ENCODE measurements around the gene SRRM5.
"Not testable (repeated sequence)": the region's sequence is repeated elsewhere in the genome, so short reads cannot be mapped to it uniquely, and the experiment has no call there.

The SRRM5 gene

GRCh38 chr19:43628646-43629326, 16.9 kb downstream of the SRRM5 start:
- no peak overlapping the region for H3K27ac ChIP-seq
- no peak for TF ChIP-seq CTCF (conservative IDR thresholded peaks at IDR 0.05)

DNA sequence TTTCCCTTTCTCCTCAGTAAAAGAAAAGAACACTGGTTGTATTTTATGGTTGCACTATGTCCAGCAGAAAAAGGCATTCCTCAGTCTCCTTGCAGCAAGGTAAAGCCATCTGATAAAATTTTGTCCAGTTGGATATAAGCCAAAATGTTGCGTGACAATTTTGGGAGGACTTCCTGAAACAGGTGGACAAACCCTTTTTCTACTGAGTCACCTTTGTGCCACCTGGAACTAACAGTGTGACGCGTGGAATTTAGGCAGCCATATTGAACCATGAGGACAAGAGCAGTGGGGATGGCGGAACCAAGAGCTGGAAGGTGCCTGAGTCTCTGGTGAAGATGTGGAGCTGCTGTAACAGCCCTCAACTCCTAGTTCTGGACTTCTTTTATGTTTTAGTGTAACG, 19.6 kb downstream of the SRRM5 start:
- no peak for TF ChIP-seq CTCF (conservative IDR thresholded peaks at IDR 0.05)
- H3K27ac ChIP-seq: no peak overlapping the region

DNA sequence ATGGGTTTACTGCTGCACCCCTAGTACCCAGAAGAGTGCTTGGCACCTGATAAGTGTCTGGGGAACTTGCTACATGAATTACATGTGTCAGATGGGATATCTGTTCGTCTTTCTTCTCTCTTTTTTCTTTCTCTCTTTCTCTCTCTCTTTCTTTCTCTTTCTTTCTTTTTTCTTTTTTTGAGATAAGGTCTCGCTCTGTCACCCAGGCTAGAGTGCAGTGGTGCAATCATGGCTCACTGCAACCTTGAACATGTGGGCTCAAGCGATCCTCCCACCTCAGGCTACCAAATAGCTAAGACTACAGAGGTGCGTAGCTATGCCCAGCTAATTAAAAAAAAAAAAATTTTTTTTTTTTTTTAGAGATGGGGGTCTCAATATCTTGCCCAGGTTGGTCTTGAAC, 21.6 kb downstream of the SRRM5 start:
- no peak for TF ChIP-seq CTCF (conservative IDR thresholded peaks at IDR 0.05)
- no peak overlapping the region for H3K27ac ChIP-seq

- H3K27ac ChIP-seq: no peak overlapping the region
- no peak for TF ChIP-seq CTCF (conservative IDR thresholded peaks at IDR 0.05)
Observed at GRCh38 chr19:43634068-43634467, 22.2 kb downstream of the SRRM5 start.

GRCh38 chr19:43634506-43634871, 22.6 kb downstream of the SRRM5 start:
- H3K27ac ChIP-seq: no peak overlapping the region
- TF ChIP-seq CTCF (conservative IDR thresholded peaks at IDR 0.05): no peak

DNA sequence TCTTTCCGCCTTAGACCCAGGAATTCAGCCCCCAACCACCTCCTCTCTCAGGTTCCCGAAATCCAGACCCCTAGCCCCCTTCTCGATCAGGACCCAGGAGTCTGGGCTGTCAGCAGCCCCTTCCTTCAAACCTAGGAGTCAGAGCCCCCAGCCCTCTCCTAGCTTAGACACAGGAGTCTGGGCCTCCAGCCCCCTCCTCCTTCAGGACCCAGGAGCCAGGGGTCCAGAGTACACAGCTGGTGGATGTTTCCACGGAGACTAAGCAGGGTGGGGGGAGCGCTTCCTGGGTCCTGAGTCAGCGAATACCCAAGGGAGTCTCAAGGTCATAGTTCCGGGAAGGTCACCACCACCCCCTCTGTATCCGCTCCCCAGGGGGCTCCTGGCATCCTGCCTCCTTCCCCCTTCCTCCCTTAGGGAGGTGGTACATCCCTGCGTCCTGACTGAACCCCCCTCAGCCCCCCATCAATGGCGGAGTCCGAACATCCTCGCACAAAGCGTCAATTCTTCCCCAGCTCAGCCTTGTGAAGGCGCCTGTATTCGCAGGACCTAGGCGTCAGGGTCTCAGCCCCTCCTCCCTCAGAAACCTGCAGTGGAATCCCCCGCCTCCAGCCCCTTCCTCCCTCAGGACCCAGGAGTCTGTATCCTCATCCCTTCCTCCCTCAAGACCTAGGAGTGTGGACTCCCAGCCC, 23.1 kb downstream of the SRRM5 start:
- no peak for TF ChIP-seq CTCF (conservative IDR thresholded peaks at IDR 0.05)
- H3K27ac ChIP-seq: no peak overlapping the region

- not testable (repeated sequence) for H3K27ac ChIP-seq
Observed at GRCh38 chr19:43635561-43635940, 23.7 kb downstream of the SRRM5 start.

DNA sequence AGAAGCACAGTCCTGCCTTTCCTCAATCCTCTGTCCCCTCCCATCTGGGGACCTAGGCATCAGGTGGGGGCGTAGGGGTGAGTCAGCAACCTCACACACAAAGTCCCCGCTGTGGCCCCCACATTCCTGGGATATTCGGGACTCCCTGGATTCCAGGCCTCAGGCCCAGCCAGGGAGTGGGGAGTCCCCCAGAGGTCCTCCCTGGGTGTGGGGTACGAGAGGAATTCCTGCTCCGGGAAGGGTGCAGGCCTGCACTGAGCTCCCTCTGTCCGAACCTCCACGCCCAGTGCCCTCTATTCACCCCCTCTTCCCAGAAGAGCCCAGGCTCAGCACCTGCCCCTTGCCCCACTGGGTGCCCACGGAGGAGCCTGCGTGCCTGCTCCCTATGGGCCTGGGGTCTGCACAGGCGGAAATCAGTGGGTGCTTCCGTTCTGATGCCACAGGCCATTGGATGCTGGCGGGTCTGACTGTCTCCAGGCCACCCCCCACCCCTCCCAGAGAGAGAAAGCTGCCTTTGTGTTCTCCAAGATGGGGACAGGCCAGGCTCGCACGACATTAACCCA, 24.3 kb downstream of the SRRM5 start:
- no peak for TF ChIP-seq CTCF (conservative IDR thresholded peaks at IDR 0.05)
- H3K27ac ChIP-seq: no peak overlapping the region

All from VCaP (cell line).